ENCODE results near the gene LRRC14B. TPM values are rescaled to one million over a fixed set of nuclear protein-coding genes. Genes with fewer than 3 reads are reported as not detected.

The LRRC14B gene
- total RNA-seq, 3 donors from 2014 or later: 0.33 to 0.44 TPM; not detected in 1

DNA sequence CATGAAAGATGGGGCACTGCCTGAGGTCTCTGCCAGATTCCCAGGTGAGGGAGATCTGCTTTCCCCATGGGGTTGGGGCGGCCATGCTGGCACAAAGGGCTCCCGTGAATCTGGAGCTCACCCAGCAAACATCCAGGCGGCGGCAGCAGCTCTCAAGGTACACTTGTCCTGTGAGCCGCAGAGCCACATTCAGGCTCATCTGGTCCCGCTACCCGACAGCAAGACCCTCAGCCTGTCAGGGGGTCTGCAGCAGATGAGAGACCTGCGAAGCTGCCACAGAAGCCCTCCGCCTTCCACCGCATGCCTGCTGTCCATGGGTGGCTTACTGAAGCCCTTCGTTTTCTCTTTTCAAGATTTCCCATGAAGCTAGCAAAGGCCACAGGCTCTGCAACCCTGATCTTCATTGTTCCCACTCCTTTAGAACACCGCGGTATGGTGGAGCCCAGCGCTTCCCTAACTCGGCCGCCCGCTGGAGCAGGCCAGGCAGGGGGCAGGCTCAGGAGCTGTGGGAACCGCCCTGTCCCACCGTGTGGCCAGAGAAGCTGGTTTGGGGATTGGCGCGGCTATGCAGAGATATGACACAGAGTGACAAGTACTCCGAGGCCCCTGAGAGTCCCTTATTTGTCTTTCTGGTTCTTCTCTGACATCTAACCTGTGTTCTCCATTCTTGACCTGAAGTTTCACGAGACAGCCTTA lies 8.8 kb downstream of the LRRC14B start:
- H3K9me3 ChIP-seq: no peaks in the 10 kb centered on the region
- H3K36me3 ChIP-seq: no peaks in the 10 kb centered on the region
- no peak overlapping the region for H3K4me3 ChIP-seq
- intact Hi-C loops (cut with DNase I; ENCODE audit: low total_unique reads): no loop called here
- TF ChIP-seq POLR2A (IDR thresholded peaks at IDR 0.05) (no peak), POLR2AphosphoS5 (IDR thresholded peaks at IDR 0.05) (no peak)
- TF ChIP-seq, protein P1, sequence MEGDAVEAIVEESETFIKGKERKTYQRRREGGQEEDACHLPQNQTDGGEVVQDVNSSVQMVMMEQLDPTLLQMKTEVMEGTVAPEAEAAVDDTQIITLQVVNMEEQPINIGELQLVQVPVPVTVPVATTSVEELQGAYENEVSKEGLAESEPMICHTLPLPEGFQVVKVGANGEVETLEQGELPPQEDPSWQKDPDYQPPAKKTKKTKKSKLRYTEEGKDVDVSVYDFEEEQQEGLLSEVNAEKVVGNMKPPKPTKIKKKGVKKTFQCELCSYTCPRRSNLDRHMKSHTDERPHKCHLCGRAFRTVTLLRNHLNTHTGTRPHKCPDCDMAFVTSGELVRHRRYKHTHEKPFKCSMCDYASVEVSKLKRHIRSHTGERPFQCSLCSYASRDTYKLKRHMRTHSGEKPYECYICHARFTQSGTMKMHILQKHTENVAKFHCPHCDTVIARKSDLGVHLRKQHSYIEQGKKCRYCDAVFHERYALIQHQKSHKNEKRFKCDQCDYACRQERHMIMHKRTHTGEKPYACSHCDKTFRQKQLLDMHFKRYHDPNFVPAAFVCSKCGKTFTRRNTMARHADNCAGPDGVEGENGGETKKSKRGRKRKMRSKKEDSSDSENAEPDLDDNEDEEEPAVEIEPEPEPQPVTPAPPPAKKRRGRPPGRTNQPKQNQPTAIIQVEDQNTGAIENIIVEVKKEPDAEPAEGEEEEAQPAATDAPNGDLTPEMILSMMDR (IDR thresholded peaks at IDR 0.05): no peak
- no peak overlapping the region for H3K27ac ChIP-seq
- H3K4me1 ChIP-seq: no peaks in the 10 kb centered on the region
- no peaks in the 10 kb centered on the region for H3K27me3 ChIP-seq
- DNase-seq (ENCODE audit: low spot score in 2 of 2): no peak

DNA sequence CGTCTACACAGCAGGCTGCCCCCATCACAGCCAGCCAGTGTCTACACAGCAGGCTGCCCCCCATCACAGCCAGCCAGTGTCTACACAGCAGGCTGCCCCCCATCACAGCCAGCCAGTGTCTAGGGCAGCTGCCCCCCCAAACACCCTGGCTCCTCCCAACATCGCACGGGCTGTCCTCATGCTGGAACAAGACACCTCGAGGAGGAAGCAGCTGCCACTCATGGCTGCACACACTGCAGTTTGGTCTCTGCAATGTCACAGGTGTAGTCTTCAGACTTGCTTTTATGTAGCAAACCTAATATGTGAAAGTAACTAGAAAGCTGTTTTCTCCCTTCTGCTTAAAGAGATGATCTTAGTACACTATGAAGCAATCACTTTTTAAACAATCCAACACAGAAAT lies 9.7 kb downstream of the LRRC14B start:
- no peak overlapping the region for H3K27ac ChIP-seq
- no peaks in the 10 kb centered on the region for H3K9me3 ChIP-seq
- no peak overlapping the region for H3K4me3 ChIP-seq
- DNase-seq (ENCODE audit: low spot score in 2 of 2): no peak
- no peaks in the 10 kb centered on the region for H3K27me3 ChIP-seq
- no peaks in the 10 kb centered on the region for H3K4me1 ChIP-seq
- H3K36me3 ChIP-seq: no peaks in the 10 kb centered on the region
- intact Hi-C loops (cut with DNase I; ENCODE audit: low total_unique reads): no loop called here
- TF ChIP-seq, protein P1 (IDR thresholded peaks at IDR 0.05): no peak
- no peak for TF ChIP-seq POLR2AphosphoS5 (IDR thresholded peaks at IDR 0.05)
- no peak for TF ChIP-seq POLR2A (IDR thresholded peaks at IDR 0.05)

DNA sequence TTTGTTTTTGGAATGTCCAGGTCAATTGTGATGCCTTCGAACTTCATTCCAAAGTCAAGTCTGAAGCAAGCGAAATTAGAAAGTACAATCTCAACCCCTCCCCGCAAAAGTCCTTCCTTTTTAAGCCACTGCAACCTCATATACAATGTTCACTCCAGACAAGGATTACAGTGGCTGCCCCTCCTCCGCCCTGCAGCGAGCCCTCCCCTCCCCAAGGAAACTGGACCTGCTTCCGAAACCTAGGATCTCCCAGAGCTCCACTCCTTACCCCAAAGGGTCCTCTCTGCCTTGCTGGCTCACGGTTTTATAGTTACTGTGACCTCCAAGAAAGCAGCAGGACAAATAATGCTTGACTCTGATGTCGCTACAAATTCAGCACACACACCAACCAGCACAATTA lies 10.4 kb downstream of the LRRC14B start:
- intact Hi-C loops (cut with DNase I; ENCODE audit: low total_unique reads): no loop called here
- H3K27me3 ChIP-seq: no peaks in the 10 kb centered on the region

DNA sequence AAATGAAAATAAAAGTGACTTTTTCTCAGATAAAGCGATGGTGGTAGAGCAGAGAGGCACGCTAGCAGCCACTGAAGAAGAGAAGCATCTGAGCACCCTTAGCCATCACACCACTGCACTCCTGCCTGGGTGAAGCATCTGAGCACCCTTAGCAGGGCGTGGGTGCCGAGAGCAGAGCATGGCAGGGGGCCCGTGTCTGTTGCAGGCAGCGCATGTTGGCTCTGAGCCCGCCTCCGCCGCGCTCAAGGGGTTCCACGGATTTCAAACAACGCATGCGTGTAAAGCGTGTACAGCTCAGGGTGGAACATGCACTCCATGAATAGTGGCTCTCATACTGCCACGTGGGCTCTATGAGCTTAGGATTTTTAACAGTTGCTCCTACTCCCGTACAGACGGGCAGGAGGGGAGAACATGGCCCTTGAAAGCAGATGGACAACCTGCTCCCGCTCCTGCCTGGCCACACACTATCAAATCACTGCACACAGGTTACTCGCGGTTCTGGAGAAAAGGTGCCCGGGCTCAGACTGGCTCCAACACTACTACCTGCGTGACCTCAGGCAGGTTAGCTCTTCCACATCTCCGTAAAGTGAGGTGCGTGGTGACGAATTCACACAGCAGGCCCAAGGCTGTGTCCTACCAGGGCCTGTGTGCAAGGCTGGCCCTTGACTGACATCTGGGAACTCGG lies 12.1 kb downstream of the LRRC14B start:
- DNase-seq (ENCODE audit: low spot score in 2 of 2): no peak
- TF ChIP-seq, protein P1 (IDR thresholded peaks at IDR 0.05): no peak
- TF ChIP-seq POLR2AphosphoS5 (IDR thresholded peaks at IDR 0.05) (no peak), POLR2A (IDR thresholded peaks at IDR 0.05) (no peak)
- intact Hi-C loops (cut with DNase I; ENCODE audit: low total_unique reads): no loop called here
- Histone ChIP-seq H3K27me3 (no peaks in the 10 kb centered on the region), H3K4me3 (no peak overlapping the region), H3K36me3 (no peaks in the 10 kb centered on the region), H3K27ac (no peak overlapping the region), H3K4me1 (no peaks in the 10 kb centered on the region), H3K9me3 (no peaks in the 10 kb centered on the region)

More for the DNA sequence above, 10.4 kb downstream of the LRRC14B start:
- no peak overlapping the region for H3K4me3 ChIP-seq
- DNase-seq (ENCODE audit: low spot score in 2 of 2): no peak
- H3K9me3 ChIP-seq: no peaks in the 10 kb centered on the region
- H3K4me1 ChIP-seq: no peaks in the 10 kb centered on the region
- H3K36me3 ChIP-seq: no peaks in the 10 kb centered on the region
- no peak overlapping the region for H3K27ac ChIP-seq
- TF ChIP-seq, protein P1 (IDR thresholded peaks at IDR 0.05): no peak
- TF ChIP-seq POLR2AphosphoS5 (IDR thresholded peaks at IDR 0.05): no peak

DNA sequence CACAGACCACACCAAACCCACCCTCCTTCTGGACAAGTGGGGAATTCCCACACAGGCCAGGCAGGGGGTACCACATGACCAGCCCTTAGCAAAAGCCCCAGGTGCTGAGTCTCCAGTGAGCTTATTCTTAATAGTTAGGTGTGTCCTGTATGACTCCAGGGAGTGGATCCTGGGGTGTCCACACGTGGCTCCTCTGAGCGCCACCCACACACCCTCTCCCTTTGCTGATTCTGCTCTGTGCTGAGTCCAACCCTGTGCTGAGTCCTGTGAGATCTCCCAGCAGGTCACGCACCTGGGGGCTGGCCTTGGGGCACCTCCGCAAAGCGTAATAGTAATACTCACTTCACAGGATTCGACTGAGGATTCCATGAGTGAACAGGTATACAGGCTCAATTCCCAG lies 12.7 kb downstream of the LRRC14B start:
- no peaks in the 10 kb centered on the region for H3K9me3 ChIP-seq
- DNase-seq (ENCODE audit: low spot score in 2 of 2): no peak
- H3K27ac ChIP-seq: no peak overlapping the region
- no peaks in the 10 kb centered on the region for H3K4me1 ChIP-seq
- no peaks in the 10 kb centered on the region for H3K36me3 ChIP-seq
- H3K4me3 ChIP-seq: no peak overlapping the region
- no peak for TF ChIP-seq POLR2AphosphoS5 (IDR thresholded peaks at IDR 0.05)
- TF ChIP-seq, protein P1 (IDR thresholded peaks at IDR 0.05): no peak
- TF ChIP-seq POLR2A (IDR thresholded peaks at IDR 0.05): no peak
- intact Hi-C loops (cut with DNase I; ENCODE audit: low total_unique reads): no loop called here
- H3K27me3 ChIP-seq: no peaks in the 10 kb centered on the region

Data from breast epithelium (tissue), 4 donors.